Ovary (tissue), 9 donors: ENCODE measurements around the gene FILIP1L. TPM values are rescaled to one million over a fixed set of nuclear protein-coding genes. Genes with fewer than 3 reads are reported as not detected.

ENCODE experiments used
- DNase-seq, 5 donors: peaks; one replicate each; pipeline ENCODE4 v3.0.0-alpha.2; 2019 to 2020
- H3K27ac ChIP-seq, 2 donors: fragments of 200-600 bp; one replicate each; pipeline versions ENCODE4 v1.5.1 to v1.8.0; 2019 to 2022
- H3K27me3 ChIP-seq: fragments of 200-600 bp; one replicate; pipeline ENCODE4 v1.8.0; 2022
- H3K36me3 ChIP-seq: fragments of 200-600 bp; sonication (generic); one replicate; pipeline ENCODE4 v1.5.1; 2019
- H3K4me1 ChIP-seq: one replicate; pipeline ENCODE4 v1.8.1; 2013; ENCODE audit warnings: mild to moderate bottlenecking, moderate library complexity; ENCODE audit not compliant: insufficient read depth
- H3K4me3 ChIP-seq: fragments of 200-600 bp; sonication (generic); one replicate; pipeline ENCODE4 v1.5.1; 2017
- H3K9me3 ChIP-seq, 2 donors: fragments of 200-600 bp in 1 of 2; sonication (generic) in 1 of 2; one replicate each; pipeline versions ENCODE4 v1.5.1 to v1.8.1; 2013 to 2019; ENCODE audit warnings: mild to moderate bottlenecking in 1 of 2, moderate library complexity in 1 of 2
- CTCF ChIP-seq, 3 donors: fragments of 450-650 bp in 2 of 3; fragments of 200-600 bp in 1 of 3; IDR thresholded peaks; one replicate each; pipeline versions ENCODE4 v1.5.1 to v1.8.0; 2016 to 2022; ENCODE audit warnings: antibody characterized with exemption in 3 of 3, mild to moderate bottlenecking in 1 of 3
- EP300 ChIP-seq: sonication (generic); formaldehyde crosslinking; IDR thresholded peaks from one replicate; pipeline ENCODE4 v1.6.1; 2017; ENCODE audit warnings: antibody characterized with exemption
- POLR2A ChIP-seq: fragments of 450-650 bp; IDR thresholded peaks from one replicate; pipeline ENCODE4 v1.6.1; 2017; ENCODE audit warnings: antibody characterized with exemption, mild to moderate bottlenecking, moderate library complexity
- WGBS, 3 donors: extraction: QIAGEN DNeasy Blood & Tissue Kit in 1 of 3; methylation state at CpG; one replicate each; pipeline versions ENCODE4 v1.1.5 to v1.1.7; 2013 to 2017; 5-methylcytosine and 5-hydroxymethylcytosine counted together
- intact Hi-C, 4 donors: fragments of 100-400 bp; cut with DNase I; formaldehyde crosslinking; loops; one replicate each; pipeline versions ENCODE4 v1.11.0 to v1.15.1; 2022 to 2023
- polyA plus RNA-seq, 2 donors: library from polyadenylated mRNA; stranded (reverse); fragments of 200-250 nt in 1 of 2; fragments of 350-450 nt in 1 of 2; fragmentation: Illumina TruSeq in 1 of 2; extraction: RNeasy Lipid Tissue Mini Kit (QIAGEN cat#74804) in 1 of 2; gene quantifications; one replicate each; pipeline ENCODE4 v1.2.3, GENCODE V29; 2013 to 2014
- total RNA-seq, 7 donors: library from RNA; depleted of rRNA in 2 of 7; stranded (reverse); fragments of >200 nt in 2 of 7; fragmentation: NEBNext Ultra II Directional in 3 of 7; extraction: Animal tissue kit (Norgen Biotek cat#: 25700) in 3 of 7; gene quantifications; one replicate each; pipeline versions ENCODE4 v1.1.0 to v1.2.4, GENCODE V29; 2016 to 2023
- donor health status: DM: no; HTN: no; CAD: no; lungs with moderate emphysema.
- donor health status: DM: no; HTN: no; CAD: no.
- donor health status: Bipolar disorder and iron deficiency.
- donor health status: DM: yes; HTN: yes; CAD: no.
- donor health status: DM: no; HTN: no; CAD: no.
- donor health status: DM: yes; HTN: yes; CAD: no.

The FILIP1L gene
- total and polyA plus RNA-seq, 9 donors, result 23.7 to 174 (median 110) TPM

- WGBS, 3 donors, result 69 to 81% (median 73%) methylated on average over 2 of the region's 2 CpGs
- Histone ChIP-seq H3K9me3 (peaks cover 0 to 4% of the 10 kb centered on the region in 2 donors), H3K36me3 (no peaks in the 10 kb centered on the region), H3K4me3 (no peak overlapping the region), H3K27ac (no peak overlapping the region), H3K4me1 (peaks cover 10% of the 10 kb centered on the region), H3K27me3 (no peaks in the 10 kb centered on the region)
- TF ChIP-seq POLR2A (no peak), CTCF (IDR thresholded peaks at IDR 0.05) (no peak), EP300 (no peak)
- intact Hi-C loops, result loop anchor here in 1 of 4 donors (10.0 kb wide), 1 partner anchor 186 kb away; no protein-coding TSS in a partner anchor
- DNase-seq, result no peak
Measured at GRCh38 chr3:99858469-99858868, 255.8 kb downstream of the FILIP1L start.

GRCh38 chr3:99857278-99857677, 257.0 kb downstream of the FILIP1L start:
- Histone ChIP-seq H3K27ac (no peak overlapping the region), H3K27me3 (no peaks in the 10 kb centered on the region), H3K36me3 (no peaks in the 10 kb centered on the region), H3K9me3 (peaks cover 0 to 4% of the 10 kb centered on the region in 2 donors), H3K4me1 (peaks cover 6% of the 10 kb centered on the region), H3K4me3 (no peak overlapping the region)
- DNase-seq, result no peak
- TF ChIP-seq CTCF (IDR thresholded peaks at IDR 0.05) (no peak), POLR2A (no peak), EP300 (no peak)
- WGBS, 3 donors, result 38 to 49% (median 39%) methylated on average over 1 of the region's 1 CpG
- intact Hi-C loops, result loop anchor here in 1 of 4 donors (10.0 kb wide), 1 partner anchor 188 kb away; no protein-coding TSS in a partner anchor

- H3K4me3 ChIP-seq, result no peak overlapping the region
- no peaks in the 10 kb centered on the region for H3K36me3 ChIP-seq
- DNase-seq, result no peak
- no peak for TF ChIP-seq POLR2A
- TF ChIP-seq CTCF (IDR thresholded peaks at IDR 0.05), result no peak
- TF ChIP-seq EP300, result no peak
- 67 to 82% (median 75%) methylated on average over 3 of the region's 3 CpGs for WGBS, 3 donors
- intact Hi-C loops, result loop anchor here in 1 of 4 donors (10.0 kb wide), 1 partner anchor 188 kb away; no protein-coding TSS in a partner anchor
- H3K27ac ChIP-seq, result no peak overlapping the region
- H3K9me3 ChIP-seq, result peaks cover 0 to 4% of the 10 kb centered on the region in 2 donors
- no peaks in the 10 kb centered on the region for H3K27me3 ChIP-seq
- H3K4me1 ChIP-seq, result peaks cover 6% of the 10 kb centered on the region
Measured at GRCh38 chr3:99856437-99857220, 257.7 kb downstream of the FILIP1L start.

GRCh38 chr3:99855900-99856299, 258.4 kb downstream of the FILIP1L start:
- Histone ChIP-seq H3K4me1 (peaks cover 3% of the 10 kb centered on the region), H3K27ac (no peak overlapping the region), H3K9me3 (peaks cover 0 to 4% of the 10 kb centered on the region in 2 donors), H3K27me3 (no peaks in the 10 kb centered on the region), H3K4me3 (no peak overlapping the region), H3K36me3 (no peaks in the 10 kb centered on the region)
- WGBS, 3 donors, result 89 to 94% (median 91%) methylated on average over 1 of the region's 1 CpG
- intact Hi-C loops, result loop anchor here in 1 of 4 donors (10.0 kb wide), 1 partner anchor 189 kb away; no protein-coding TSS in a partner anchor
- no peak for DNase-seq
- TF ChIP-seq CTCF (IDR thresholded peaks at IDR 0.05) (no peak), POLR2A (no peak), EP300 (no peak)
